HL-60 (cell line): ENCODE results near the gene MPDU1.

ENCODE experiments used
- DNase-seq, 2 experiments: peaks; one replicate each; pipeline ENCODE4 v3.0.0-alpha.2; 2010 to 2020; ENCODE audit warnings: low read depth in 1 of 2, low spot score in 1 of 2
- H3K27ac ChIP-seq: fragments of 250-450 bp; sonication (Bioruptor Pico); replicated peaks from 2 replicates; pipeline ENCODE4 v1.5.1; 2020; ENCODE audit warnings: mild to moderate bottlenecking, moderate library complexity
- H3K27me3 ChIP-seq: fragments of 250-450 bp; sonication (Bioruptor Pico); 2 replicates; pipeline ENCODE4 v1.5.1; 2021; ENCODE audit warnings: mild to moderate bottlenecking, moderate library complexity; ENCODE audit not compliant: insufficient read depth, poor library complexity, severe bottlenecking
- H3K4me3 ChIP-seq: replicated peaks from 2 replicates; pipeline ENCODE4 v1.5.1; 2011; ENCODE audit warnings: mild to moderate bottlenecking, control low read depth, low read length; ENCODE audit not compliant: insufficient read depth
- CTCF ChIP-seq: IDR thresholded peaks from one replicate; pipeline ENCODE4 v1.5.1; 2011; ENCODE audit warnings: low read length, control low read depth, inconsistent platforms; ENCODE audit not compliant: insufficient read depth
- GABPA ChIP-seq: IDR thresholded peaks from 2 replicates; pipeline ENCODE4 v1.6.1; 2012; ENCODE audit warnings: low read depth
- POLR2AphosphoS5 ChIP-seq: IDR thresholded peaks from 2 replicates; pipeline ENCODE4 v1.6.1; 2012; ENCODE audit warnings: low read depth
- REST ChIP-seq: IDR thresholded peaks from 2 replicates; pipeline ENCODE4 v1.6.1; 2012; ENCODE audit warnings: low read depth; ENCODE audit not compliant: insufficient replicate concordance
- SPI1 ChIP-seq: IDR thresholded peaks from 2 replicates; pipeline ENCODE4 v1.6.1; 2012; ENCODE audit warnings: low read depth, mild to moderate bottlenecking, borderline replicate concordance

MPDU1 gene

GRCh38 chr17:7559320-7560171 is 24.1 kb upstream of the MPDU1 start:
- Histone ChIP-seq H3K27me3 (no peaks in the 10 kb centered on the region), H3K4me3 (peak overlapping the region; percentile 59), H3K27ac (peak overlapping the region; percentile 94)
- DNase-seq, result peak in 1 of 2 experiments; percentile 22
- TF ChIP-seq GABPA, result no peak
- no peak for TF ChIP-seq SPI1
- no peak for TF ChIP-seq REST
- TF ChIP-seq POLR2AphosphoS5, result no peak
- TF ChIP-seq CTCF, result no peak

GRCh38 chr17:7560172-7561027 is 23.3 kb upstream of the MPDU1 start:
- no peaks in the 10 kb centered on the region for H3K27me3 ChIP-seq
- peak in 1 of 2 experiments; percentile 67 for DNase-seq
- peak overlapping the region; percentile 94 for H3K27ac ChIP-seq
- H3K4me3 ChIP-seq, result peak overlapping the region; percentile 74
- TF ChIP-seq CTCF (peak; percentile 45), REST (no peak)

- no peaks in the 10 kb centered on the region for H3K27me3 ChIP-seq
- H3K4me3 ChIP-seq, result peak overlapping the region; percentile 74
- H3K27ac ChIP-seq, result peak overlapping the region; percentile 85
- DNase-seq, result peak in 1 of 2 experiments; percentile 76
- TF ChIP-seq REST (no peak), GABPA (no peak), POLR2AphosphoS5 (no peak), SPI1 (no peak), CTCF (peak; percentile 26)
These were observed 22.6 kb upstream of the MPDU1 start for GRCh38 chr17:7561028-7561575.
